NT2/D1 (cell line): ENCODE data around the gene TMEM86A.

Experiments used
- DNase-seq: peaks from one replicate; pipeline ENCODE4 v3.0.0-alpha.2; 2011; ENCODE audit warnings: low read depth, low spot score
- H3K27me3 ChIP-seq: 2 replicates; pipeline ENCODE4 v1.6.0; 2011; ENCODE audit warnings: mild to moderate bottlenecking; ENCODE audit not compliant: insufficient read length, insufficient read depth
- H3K36me3 ChIP-seq: 2 replicates; pipeline ENCODE4 v1.6.1; 2011; ENCODE audit warnings: mild to moderate bottlenecking, low read length, mixed read lengths; ENCODE audit not compliant: insufficient read depth, insufficient read length
- H3K4me1 ChIP-seq: 2 replicates; pipeline ENCODE4 v1.5.1; 2011; ENCODE audit not compliant: insufficient read depth, insufficient read length
- H3K4me3 ChIP-seq: 2 replicates; pipeline ENCODE4 v1.5.1; 2011; ENCODE audit warnings: low read depth; ENCODE audit not compliant: insufficient read length
- H3K9ac ChIP-seq: 2 replicates; pipeline ENCODE4 v1.6.0; 2011; ENCODE audit warnings: low read depth; ENCODE audit not compliant: insufficient read length
- H3K9me3 ChIP-seq: 2 replicates; pipeline ENCODE4 v1.5.1; 2011; ENCODE audit warnings: mild to moderate bottlenecking, low read length; ENCODE audit not compliant: insufficient read depth
- SUZ12 ChIP-seq: IDR thresholded peaks from 2 replicates; pipeline ENCODE4 v1.6.1; 2011; ENCODE audit not compliant: insufficient read length, insufficient read depth; ENCODE audit errors: extremely low read depth
- YY1 ChIP-seq: IDR thresholded peaks from 2 replicates; pipeline ENCODE4 v1.6.1; 2011; ENCODE audit not compliant: insufficient read length, insufficient read depth
- ZNF274 ChIP-seq: IDR thresholded peaks from 2 replicates; pipeline ENCODE4 v1.6.1; 2011; ENCODE audit warnings: mild to moderate bottlenecking, low read depth, low read length

TMEM86A gene

DNA sequence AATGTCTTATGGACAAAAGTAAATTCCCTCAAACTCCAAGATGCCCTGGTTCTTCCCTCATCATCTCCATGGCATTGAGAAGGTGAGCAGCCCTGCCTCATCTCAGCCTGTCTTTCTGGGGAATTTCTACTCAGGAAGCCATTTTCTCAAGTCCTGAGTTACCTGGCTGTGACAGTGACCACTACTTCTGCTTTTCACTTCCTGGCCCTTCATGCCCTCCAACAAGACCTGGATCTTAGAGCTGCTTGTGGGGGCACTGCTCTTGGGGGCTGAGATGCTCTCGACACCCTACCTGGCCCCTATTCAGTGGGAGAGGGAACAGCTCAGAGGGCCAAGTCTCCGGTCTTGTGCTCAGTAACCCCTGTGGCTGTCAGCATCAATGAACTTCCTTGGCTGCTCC, 32.9 kb downstream of the TMEM86A start:
- H3K36me3 ChIP-seq: no peaks in the 10 kb centered on the region
- TF ChIP-seq SUZ12 (no peak), ZNF274 (no peak), YY1 (no peak)
- no peak for DNase-seq

DNA sequence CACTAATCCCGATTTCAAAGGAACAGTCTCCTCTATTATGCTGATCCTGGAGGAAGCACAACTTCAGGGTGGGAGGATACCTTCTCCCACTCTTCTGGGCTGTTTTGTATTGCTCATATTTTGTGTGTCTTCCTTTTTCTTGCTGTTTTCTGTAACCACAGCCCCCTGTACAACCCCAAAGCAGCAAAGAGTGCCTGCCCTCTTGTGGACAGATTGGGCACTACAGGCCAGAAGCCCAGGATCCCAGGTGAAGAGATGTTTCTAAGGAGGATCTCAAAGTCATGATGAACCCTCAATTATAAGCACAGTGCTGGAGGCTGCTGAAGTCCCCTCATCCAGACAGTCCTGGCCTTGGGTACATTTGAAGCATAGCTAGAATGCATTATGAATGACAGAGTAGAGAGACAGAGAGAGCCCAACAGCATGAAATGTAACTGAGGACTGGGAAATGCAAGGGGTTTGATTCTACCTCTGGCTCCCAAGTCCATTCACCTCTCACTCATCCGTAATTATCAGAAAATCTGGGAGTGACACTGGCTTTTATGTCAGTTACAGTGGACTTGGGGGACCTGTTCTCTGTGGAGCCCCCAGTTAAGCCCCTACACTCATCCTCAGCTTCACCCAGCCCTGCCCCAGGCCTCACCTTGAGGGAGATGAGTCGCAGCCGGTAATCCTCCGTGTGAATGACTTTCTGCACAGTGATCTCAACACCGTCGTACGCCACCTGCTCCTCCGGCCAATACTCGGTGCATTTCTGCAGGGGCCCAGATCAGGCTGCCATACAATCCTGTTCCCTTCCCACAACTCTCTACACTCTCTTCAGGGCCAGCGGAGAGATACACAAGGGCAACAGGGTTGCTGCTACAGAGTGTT, 33.6 kb downstream of the TMEM86A start:
- H3K9me3 ChIP-seq: no peaks in the 10 kb centered on the region
- H3K4me3 ChIP-seq: no peak overlapping the region
- H3K36me3 ChIP-seq: no peaks in the 10 kb centered on the region
- TF ChIP-seq SUZ12 (no peak), ZNF274 (no peak), YY1 (no peak)
- H3K4me1 ChIP-seq: peaks cover 6% of the 10 kb centered on the region
- H3K9ac ChIP-seq: no peak overlapping the region
- DNase-seq: no peak
- H3K27me3 ChIP-seq: no peaks in the 10 kb centered on the region

More for the DNA sequence above, 32.9 kb downstream of the TMEM86A start:
- no peak overlapping the region for H3K9ac ChIP-seq
- H3K27me3 ChIP-seq: no peaks in the 10 kb centered on the region
- H3K4me3 ChIP-seq: no peak overlapping the region
- no peaks in the 10 kb centered on the region for H3K9me3 ChIP-seq
- H3K4me1 ChIP-seq: peaks cover 10% of the 10 kb centered on the region

GRCh38 chr11:18733202-18733601, 34.6 kb downstream of the TMEM86A start:
- no peaks in the 10 kb centered on the region for H3K9me3 ChIP-seq
- H3K4me3 ChIP-seq: no peak overlapping the region
- H3K4me1 ChIP-seq: peaks cover 3% of the 10 kb centered on the region
- H3K36me3 ChIP-seq: no peaks in the 10 kb centered on the region
- H3K9ac ChIP-seq: no peak overlapping the region
- no peaks in the 10 kb centered on the region for H3K27me3 ChIP-seq
- no peak for DNase-seq
- no peak for TF ChIP-seq YY1
- no peak for TF ChIP-seq ZNF274
- TF ChIP-seq SUZ12: no peak

DNA sequence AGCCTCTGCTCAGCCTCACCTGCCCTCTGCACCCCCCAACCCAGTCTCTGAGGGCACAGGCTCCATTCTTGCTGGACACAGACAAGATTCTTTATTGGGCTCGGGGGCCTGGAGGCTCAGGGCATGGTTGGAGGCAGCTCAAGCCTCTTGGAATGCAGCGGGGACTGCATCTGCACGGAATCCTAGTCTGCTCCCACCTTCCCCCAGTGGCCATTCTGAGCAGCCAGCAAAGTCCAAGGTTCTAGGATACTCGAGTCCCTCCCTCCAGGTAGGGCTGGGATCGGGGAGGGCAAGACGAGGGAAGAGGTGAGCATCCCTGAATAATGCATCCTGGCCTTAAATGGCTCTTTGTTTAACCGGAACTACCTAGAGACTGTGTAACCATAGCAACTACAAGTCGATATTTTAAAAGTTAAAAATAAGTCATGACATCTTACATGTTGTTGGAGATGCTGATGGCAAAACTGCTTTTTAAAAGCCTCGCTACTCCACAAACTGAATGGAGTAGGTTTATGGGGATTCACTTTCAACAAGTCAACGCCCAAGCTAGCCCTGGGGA, 38.1 kb downstream of the TMEM86A start:
- no peaks in the 10 kb centered on the region for H3K27me3 ChIP-seq
- no peaks in the 10 kb centered on the region for H3K9me3 ChIP-seq
- H3K4me1 ChIP-seq: no peaks in the 10 kb centered on the region
- DNase-seq: no peak
- TF ChIP-seq ZNF274: no peak
- no peak for TF ChIP-seq YY1
- no peak for TF ChIP-seq SUZ12
- no peak overlapping the region for H3K4me3 ChIP-seq
- H3K36me3 ChIP-seq: no peaks in the 10 kb centered on the region
- no peak overlapping the region for H3K9ac ChIP-seq

DNA sequence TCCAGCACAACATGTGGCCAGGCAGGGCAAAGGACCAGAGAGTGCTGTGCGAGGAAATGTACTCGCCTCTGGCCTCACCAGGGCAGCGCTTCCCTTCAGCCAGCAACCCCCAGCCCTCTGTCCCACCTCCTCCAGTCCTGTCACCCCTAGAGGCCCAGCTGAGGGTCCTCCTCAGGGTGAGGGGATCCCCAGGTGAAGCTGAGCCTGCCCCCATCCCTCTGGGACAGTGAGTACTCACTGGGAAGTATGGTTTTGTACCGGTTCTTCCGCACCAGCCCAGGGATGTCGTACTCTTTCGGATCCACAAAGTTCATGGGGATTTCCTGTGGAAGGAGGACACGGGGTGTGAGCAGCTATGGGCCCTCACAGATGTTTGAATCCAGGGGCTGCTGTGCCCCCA, 39.1 kb downstream of the TMEM86A start:
- no peak for TF ChIP-seq YY1
- no peak for TF ChIP-seq ZNF274
- no peak for TF ChIP-seq SUZ12
- H3K9ac ChIP-seq: no peak overlapping the region
- H3K4me1 ChIP-seq: no peaks in the 10 kb centered on the region
- no peaks in the 10 kb centered on the region for H3K36me3 ChIP-seq
- no peaks in the 10 kb centered on the region for H3K27me3 ChIP-seq
- H3K4me3 ChIP-seq: no peak overlapping the region
- no peaks in the 10 kb centered on the region for H3K9me3 ChIP-seq
- DNase-seq: no peak

DNA sequence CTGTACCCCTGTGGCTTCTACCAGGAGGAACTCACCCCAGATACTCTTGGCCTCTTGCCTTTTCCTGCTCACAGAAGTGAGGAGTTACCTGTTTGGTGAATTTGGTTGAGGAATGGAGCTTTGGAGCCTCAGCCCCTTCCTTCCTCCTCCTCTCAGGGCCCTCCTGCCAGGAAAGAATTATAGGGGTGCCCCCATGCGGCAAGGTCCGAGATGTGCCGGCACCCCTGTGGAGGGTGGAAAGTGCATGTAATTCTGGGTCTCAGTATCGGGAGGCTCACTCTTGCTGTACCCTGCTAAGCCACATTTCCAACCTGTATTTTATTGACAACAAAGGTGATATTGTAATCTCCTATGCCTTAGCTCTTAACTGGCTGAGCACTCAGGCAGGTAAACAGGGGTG, 41.1 kb downstream of the TMEM86A start:
- TF ChIP-seq ZNF274 (no peak), YY1 (no peak), SUZ12 (no peak)
- Histone ChIP-seq H3K9me3 (no peaks in the 10 kb centered on the region), H3K36me3 (no peaks in the 10 kb centered on the region), H3K9ac (no peak overlapping the region), H3K4me3 (no peak overlapping the region), H3K4me1 (peaks cover 2% of the 10 kb centered on the region), H3K27me3 (no peaks in the 10 kb centered on the region)
- DNase-seq: no peak

GRCh38 chr11:18741783-18742182, 43.2 kb downstream of the TMEM86A start:
- no peaks in the 10 kb centered on the region for H3K27me3 ChIP-seq
- peaks cover 2% of the 10 kb centered on the region for H3K4me1 ChIP-seq
- H3K4me3 ChIP-seq: no peak overlapping the region
- DNase-seq: no peak
- H3K9ac ChIP-seq: no peak overlapping the region
- H3K36me3 ChIP-seq: no peaks in the 10 kb centered on the region
- H3K9me3 ChIP-seq: no peaks in the 10 kb centered on the region
- TF ChIP-seq SUZ12 (no peak), YY1 (no peak)
